ENCODE data around the gene EFNA2.
"Not testable (repeated sequence)": the region's sequence is repeated elsewhere in the genome, so short reads cannot be mapped to it uniquely, and the experiment has no call there.

Gene EFNA2

DNA sequence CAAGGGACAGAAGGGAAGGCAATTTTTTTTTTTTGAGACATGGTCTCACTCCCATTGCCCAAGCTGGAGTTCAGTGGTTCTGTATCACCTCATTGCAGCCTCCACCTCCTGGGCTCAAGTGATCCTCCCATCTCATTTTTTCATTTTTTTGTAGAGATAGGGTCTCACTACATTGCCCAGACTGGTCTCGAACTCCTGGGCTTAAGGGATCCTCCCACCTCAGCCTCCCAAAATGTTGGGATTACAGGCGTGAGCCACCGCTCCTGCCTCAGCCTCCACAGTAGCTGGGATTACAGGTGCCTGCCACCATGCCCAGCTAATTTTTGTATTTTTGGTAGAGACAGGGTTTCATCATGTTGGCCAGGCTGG is 34.6 kb downstream of the EFNA2 start:
- WGBS: 97% methylated on average over 3 of the region's 3 CpGs

GRCh38 chr19:1321539-1321938 is 35.9 kb downstream of the EFNA2 start:
- H3K36me3 ChIP-seq (ENCODE audit: insufficient read depth, low read length): no peaks in the 10 kb centered on the region
- WGBS: 92% methylated on average over 9 of the region's 9 CpGs
- no peak overlapping the region for H3K27ac ChIP-seq (ENCODE audit: low read depth, low read length)
- no peak overlapping the region for H3K9ac ChIP-seq (ENCODE audit: low read depth, low read length)
- peaks cover 7% of the 10 kb centered on the region for H3K27me3 ChIP-seq (ENCODE audit: insufficient read depth, low read length)
- no peaks in the 10 kb centered on the region for H3K9me3 ChIP-seq (ENCODE audit: insufficient read depth, low read depth, low read length)
- H3K4me1 ChIP-seq (ENCODE audit: insufficient read depth, low read length): no peaks in the 10 kb centered on the region
- H3K4me3 ChIP-seq (ENCODE audit: low read length): no peak overlapping the region

More for the DNA sequence above, 34.6 kb downstream of the EFNA2 start:
- not testable (repeated sequence) for H3K9ac ChIP-seq (ENCODE audit: low read depth, low read length); H3K4me1 ChIP-seq (ENCODE audit: insufficient read depth, low read length); H3K36me3 ChIP-seq (ENCODE audit: insufficient read depth, low read length); H3K9me3 ChIP-seq (ENCODE audit: insufficient read depth, low read depth, low read length); H3K4me3 ChIP-seq (ENCODE audit: low read length); H3K27ac ChIP-seq (ENCODE audit: low read depth, low read length)
- peaks cover 15% of the 10 kb centered on the region for H3K27me3 ChIP-seq (ENCODE audit: insufficient read depth, low read length)

DNA sequence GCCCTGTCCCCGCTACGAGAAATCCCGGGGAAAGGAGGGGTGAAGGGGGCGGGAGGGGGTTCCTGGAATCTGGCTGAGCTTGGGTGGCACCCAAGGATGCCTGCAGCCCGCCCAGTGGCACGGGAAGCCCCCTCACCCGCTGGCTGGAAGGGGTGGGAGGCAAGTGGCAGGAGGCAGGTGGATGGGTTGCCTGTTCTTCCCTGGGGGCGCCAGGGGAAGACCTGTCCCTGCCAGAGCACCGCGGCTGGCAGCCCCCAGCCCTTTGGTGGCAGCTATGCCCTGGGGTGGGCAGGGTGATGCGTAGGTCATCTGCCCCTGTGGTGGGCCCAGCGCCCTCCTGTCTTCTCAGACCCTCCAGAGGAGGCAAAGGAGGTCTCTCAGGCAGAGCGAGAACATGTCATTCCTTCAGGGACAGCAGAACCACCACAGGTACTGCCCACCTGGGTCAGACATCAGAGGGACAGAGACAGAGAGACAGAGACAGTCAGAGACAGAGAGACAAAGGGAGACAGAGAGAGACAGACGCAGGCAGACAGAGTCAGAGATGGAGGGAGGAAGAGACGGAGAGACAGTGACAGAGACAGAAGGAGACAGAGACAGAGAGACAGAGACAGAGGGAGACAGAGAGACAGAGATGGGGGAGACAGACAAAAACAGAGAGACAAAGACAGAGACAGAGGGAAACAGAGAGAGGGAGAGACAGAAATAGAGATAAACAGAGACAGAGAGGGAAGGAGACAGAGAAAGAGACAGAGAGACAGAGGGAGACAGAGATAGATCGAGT is 36.7 kb downstream of the EFNA2 start:
- WGBS: 95% methylated on average over 16 of the region's 16 CpGs
- Histone ChIP-seq H3K27me3 (ENCODE audit: insufficient read depth, low read length) (peaks cover 4% of the 10 kb centered on the region), H3K4me1 (ENCODE audit: insufficient read depth, low read length) (no peaks in the 10 kb centered on the region), H3K4me3 (ENCODE audit: low read length) (no peak overlapping the region), H3K27ac (ENCODE audit: low read depth, low read length) (no peak overlapping the region), H3K9ac (ENCODE audit: low read depth, low read length) (no peak overlapping the region), H3K36me3 (ENCODE audit: insufficient read depth, low read length) (no peaks in the 10 kb centered on the region), H3K9me3 (ENCODE audit: insufficient read depth, low read depth, low read length) (no peaks in the 10 kb centered on the region)

GRCh38 chr19:1324249-1324805 is 38.7 kb downstream of the EFNA2 start:
- Histone ChIP-seq H3K4me1 (ENCODE audit: insufficient read depth, low read length) (no peaks in the 10 kb centered on the region), H3K9me3 (ENCODE audit: insufficient read depth, low read depth, low read length) (no peaks in the 10 kb centered on the region), H3K27me3 (ENCODE audit: insufficient read depth, low read length) (peaks cover 4% of the 10 kb centered on the region), H3K36me3 (ENCODE audit: insufficient read depth, low read length) (no peaks in the 10 kb centered on the region), H3K27ac (ENCODE audit: low read depth, low read length) (no peak overlapping the region), H3K4me3 (ENCODE audit: low read length) (peak overlapping the region; percentile 58), H3K9ac (ENCODE audit: low read depth, low read length) (peak overlapping the region; percentile 72; the same call in 1 of the 2 replicates)
- 81% methylated on average over 11 of the region's 12 CpGs for WGBS

GRCh38 chr19:1324806-1325567 is 39.3 kb downstream of the EFNA2 start:
- Histone ChIP-seq H3K36me3 (ENCODE audit: insufficient read depth, low read length) (no peaks in the 10 kb centered on the region), H3K4me1 (ENCODE audit: insufficient read depth, low read length) (no peaks in the 10 kb centered on the region), H3K9ac (ENCODE audit: low read depth, low read length) (peak overlapping the region; percentile 72), H3K4me3 (ENCODE audit: low read length) (peak overlapping the region; percentile 58), H3K27me3 (ENCODE audit: insufficient read depth, low read length) (peaks cover 4% of the 10 kb centered on the region), H3K9me3 (ENCODE audit: insufficient read depth, low read depth, low read length) (no peaks in the 10 kb centered on the region), H3K27ac (ENCODE audit: low read depth, low read length) (peak overlapping the region; percentile 67; the same call in 1 of the 2 replicates)
- WGBS: 8% methylated on average over 66 of the region's 66 CpGs

GRCh38 chr19:1325568-1326294 is 40.1 kb downstream of the EFNA2 start:
- H3K27ac ChIP-seq (ENCODE audit: low read depth, low read length): no peak overlapping the region
- H3K4me3 ChIP-seq (ENCODE audit: low read length): peak overlapping the region; percentile 58
- no peaks in the 10 kb centered on the region for H3K36me3 ChIP-seq (ENCODE audit: insufficient read depth, low read length)
- peak overlapping the region; percentile 72 for H3K9ac ChIP-seq (ENCODE audit: low read depth, low read length)
- no peaks in the 10 kb centered on the region for H3K9me3 ChIP-seq (ENCODE audit: insufficient read depth, low read depth, low read length)
- H3K27me3 ChIP-seq (ENCODE audit: insufficient read depth, low read length): peaks cover 4% of the 10 kb centered on the region
- 88% methylated on average over 38 of the region's 38 CpGs for WGBS
- no peaks in the 10 kb centered on the region for H3K4me1 ChIP-seq (ENCODE audit: insufficient read depth, low read length)

GRCh38 chr19:1327125-1327524 is 41.5 kb downstream of the EFNA2 start:
- Histone ChIP-seq H3K27ac (ENCODE audit: low read depth, low read length) (no peak overlapping the region), H3K4me1 (ENCODE audit: insufficient read depth, low read length) (0 out of 2 replicates have a peak, but pooled peaks cover 3% of the 10 kb centered on the region), H3K4me3 (ENCODE audit: low read length) (no peak overlapping the region)

DNA sequence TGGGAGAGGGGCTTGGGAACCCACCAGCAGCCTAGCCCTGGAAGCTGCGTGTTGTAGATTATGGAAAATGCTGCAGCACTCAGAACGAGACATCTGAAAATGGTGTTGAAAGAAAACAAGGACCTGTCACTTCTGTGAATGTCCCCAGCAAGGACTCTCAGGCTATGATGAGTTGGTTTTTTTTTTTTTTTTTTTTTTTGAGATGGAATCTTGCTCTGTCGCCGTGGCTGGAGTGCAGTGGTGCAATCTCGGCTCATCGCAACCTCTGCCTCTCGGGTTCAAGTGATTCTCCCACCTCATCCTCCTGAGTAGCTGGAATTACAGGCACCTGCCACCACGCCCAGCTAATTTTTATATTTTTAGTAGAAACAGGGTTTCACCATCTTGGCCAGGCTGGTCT is 46.5 kb downstream of the EFNA2 start:
- H3K9me3 ChIP-seq (ENCODE audit: insufficient read depth, low read depth, low read length); H3K27me3 ChIP-seq (ENCODE audit: insufficient read depth, low read length); H3K4me1 ChIP-seq (ENCODE audit: insufficient read depth, low read length); H3K9ac ChIP-seq (ENCODE audit: low read depth, low read length); H3K27ac ChIP-seq (ENCODE audit: low read depth, low read length); H3K4me3 ChIP-seq (ENCODE audit: low read length); H3K36me3 ChIP-seq (ENCODE audit: insufficient read depth, low read length): not testable (repeated sequence)
- WGBS: 92% methylated on average over 8 of the region's 8 CpGs

More at GRCh38 chr19:1327125-1327524, 41.5 kb downstream of the EFNA2 start:
- no peaks in the 10 kb centered on the region for H3K36me3 ChIP-seq (ENCODE audit: insufficient read depth, low read length)
- 90% methylated on average over 14 of the region's 14 CpGs for WGBS
- H3K27me3 ChIP-seq (ENCODE audit: insufficient read depth, low read length): peaks cover 4% of the 10 kb centered on the region
- no peaks in the 10 kb centered on the region for H3K9me3 ChIP-seq (ENCODE audit: insufficient read depth, low read depth, low read length)
- no peak overlapping the region for H3K9ac ChIP-seq (ENCODE audit: low read depth, low read length)

DNA sequence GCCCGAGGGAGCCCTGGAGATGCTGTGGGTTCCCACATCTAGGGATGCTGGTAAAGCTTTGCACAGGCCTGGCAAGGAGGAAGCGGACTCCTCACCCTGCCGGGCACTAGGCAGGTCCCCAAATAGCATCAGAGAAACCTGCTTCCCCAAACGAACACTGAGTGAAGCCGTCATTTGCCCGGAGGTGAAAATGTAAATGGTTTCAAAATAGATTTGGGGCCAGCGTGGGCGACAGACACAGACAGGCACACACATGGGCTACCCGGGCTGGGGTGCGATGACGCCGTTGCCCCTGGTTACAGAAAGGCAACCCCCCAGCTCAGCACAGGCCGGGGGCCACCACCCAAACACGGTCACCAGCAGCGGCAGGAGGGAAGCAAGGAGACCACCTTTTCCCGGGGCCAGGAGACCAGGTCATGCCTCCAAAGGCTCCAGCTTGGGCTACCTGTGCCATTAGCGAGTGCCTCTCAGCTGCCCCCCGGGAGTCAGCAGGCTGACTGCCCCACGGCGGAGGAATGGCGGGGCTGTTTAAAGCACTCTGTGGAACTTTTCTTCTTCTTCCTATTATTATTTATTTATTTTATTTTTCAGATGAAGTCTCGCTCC is 50.5 kb downstream of the EFNA2 start:
- no peak overlapping the region for H3K27ac ChIP-seq (ENCODE audit: low read depth, low read length)
- 0 out of 2 replicates have a peak, but pooled peaks cover 3% of the 10 kb centered on the region for H3K4me1 ChIP-seq (ENCODE audit: insufficient read depth, low read length)
- no peak overlapping the region for H3K4me3 ChIP-seq (ENCODE audit: low read length)
- H3K27me3 ChIP-seq (ENCODE audit: insufficient read depth, low read length): no peaks in the 10 kb centered on the region
- H3K9me3 ChIP-seq (ENCODE audit: insufficient read depth, low read depth, low read length): no peaks in the 10 kb centered on the region
- WGBS: 94% methylated on average over 22 of the region's 22 CpGs
- no peaks in the 10 kb centered on the region for H3K36me3 ChIP-seq (ENCODE audit: insufficient read depth, low read length)
- H3K9ac ChIP-seq (ENCODE audit: low read depth, low read length): no peak overlapping the region

GRCh38 chr19:1340681-1341469 is 55.2 kb downstream of the EFNA2 start:
- Histone ChIP-seq H3K4me3 (ENCODE audit: low read length) (no peak overlapping the region), H3K9ac (ENCODE audit: low read depth, low read length) (no peak overlapping the region), H3K4me1 (ENCODE audit: insufficient read depth, low read length) (no peaks in the 10 kb centered on the region), H3K36me3 (ENCODE audit: insufficient read depth, low read length) (no peaks in the 10 kb centered on the region), H3K9me3 (ENCODE audit: insufficient read depth, low read depth, low read length) (no peaks in the 10 kb centered on the region), H3K27me3 (ENCODE audit: insufficient read depth, low read length) (no peaks in the 10 kb centered on the region), H3K27ac (ENCODE audit: low read depth, low read length) (no peak overlapping the region)
- WGBS: 89% methylated on average over 28 of the region's 28 CpGs

All from HUES64 (cell line).